ENCODE data around the gene KRTAP20-3. TPM values are rescaled to one million over a fixed set of nuclear protein-coding genes. Genes with fewer than 3 reads are reported as not detected.

Gene KRTAP20-3
- total RNA-seq, 1 experiment from 2014 or later: not detected

GRCh38 chr21:30613836-30614235 lies 28.8 kb upstream of the KRTAP20-3 start, which contains the start of gene KRTAP6-1:
Gene KRTAP6-1 (minus strand): TSS chr21:30613930. CDS start chr21:30613904, 26 bp downstream.
- ChIA-PET RAD21 (ENCODE audit: low non-redundant PET in 1 of 2, low total read pairs in 2 of 2, uncharacterized antibody in 2 of 2, unreplicated experiment in 2 of 2) (no interaction called here), CTCF (no interaction called here), POLR2A (no interaction called here)
- Histone ChIP-seq H3K4me1 (ENCODE audit: control insufficient read depth in 1 of 2, insufficient read depth in 2 of 2, low read length in 2 of 2) (no peaks in the 10 kb centered on the region), H3K4me3 (replicated peaks in 1 of 2; ENCODE audit: low read depth in 1 of 2, low read length in 2 of 2) (no peak within 1 kb of the TSS), H3K9me2 (ENCODE audit: insufficient read depth) (no peaks in the 10 kb centered on the region), H3K27ac (ENCODE audit: low read depth, low read length) (no peak within 1 kb of the TSS), H3K27me3 (ENCODE audit: insufficient read depth, low read length) (no peaks in the 10 kb centered on the region), H3K79me2 (ENCODE audit: insufficient read depth, low read length) (no peaks in the 10 kb centered on the region), H3K4me2 (ENCODE audit: low read length) (no peak within 1 kb of the TSS), H4K20me1 (ENCODE audit: insufficient read depth) (no peaks in the 10 kb centered on the region), H3K36me3 (ENCODE audit: control insufficient read depth in 1 of 2, insufficient read depth in 2 of 2, low read length in 2 of 2) (no peaks in the 10 kb centered on the region), H3K9ac (ENCODE audit: low read length) (no peak within 1 kb of the TSS), H3K9me3 (ENCODE audit: control insufficient read depth in 1 of 2, insufficient read depth in 1 of 2, low read depth in 1 of 2, low read length in 2 of 2) (peaks cover 13 to 20% of the 10 kb centered on the region in 2 experiments; a peak in 2 of 4 replicates), H2AFZ (ENCODE audit: low read depth, low read length, poor library complexity, severe bottlenecking) (no peak within 1 kb of the TSS)
- intact Hi-C loops (cut with micrococcal nuclease): no loop called here
- TF ChIP-seq POLR2A (IDR thresholded peaks at IDR 0.05; ENCODE audit: borderline replicate concordance, extremely low read depth, insufficient read depth, insufficient read length): no peak
- no TSS peak for BruUV-seq (replicated peaks)
- DNase-seq (ENCODE audit: low read depth, low spot score) (no peak), ATAC-seq (no peak)

- TF ChIP-seq FOSL1 (IDR thresholded peaks at IDR 0.05; ENCODE audit: low read depth): no peak
- no peak for TF ChIP-seq EZH2phosphoT487 (IDR thresholded peaks at IDR 0.05; ENCODE audit: borderline replicate concordance)
- no peak for TF ChIP-seq RAD21 (IDR thresholded peaks at IDR 0.05; ENCODE audit: low read depth)
- TF ChIP-seq ATF3 (IDR thresholded peaks at IDR 0.05): no peak
- no peak for TF ChIP-seq POLR2AphosphoS5 (IDR thresholded peaks at IDR 0.05; ENCODE audit: low read depth, low read length)
- no peak for TF ChIP-seq YY1 (IDR thresholded peaks at IDR 0.05; ENCODE audit: extremely low read depth, insufficient replicate concordance, low read depth, low read length)
- no peak for TF ChIP-seq ZNF274 (IDR thresholded peaks at IDR 0.05; ENCODE audit: low read depth, low read length)
- no peaks in the 10 kb centered on the region for H3K79me2 ChIP-seq (ENCODE audit: insufficient read depth, low read length)
- POLR2A ChIA-PET: no interaction called here
These were observed 27.5 kb upstream of the KRTAP20-3 start for GRCh38 chr21:30615199-30615598.

More at GRCh38 chr21:30615199-30615598, 27.5 kb upstream of the KRTAP20-3 start:
- Histone ChIP-seq H3K9me2 (ENCODE audit: insufficient read depth) (no peaks in the 10 kb centered on the region), H3K27ac (ENCODE audit: low read depth, low read length) (no peak overlapping the region), H3K9ac (ENCODE audit: low read length) (no peak overlapping the region), H3K4me1 (ENCODE audit: control insufficient read depth in 1 of 2, insufficient read depth in 2 of 2, low read length in 2 of 2) (no peaks in the 10 kb centered on the region), H2AFZ (ENCODE audit: low read depth, low read length, poor library complexity, severe bottlenecking) (no peak overlapping the region), H4K20me1 (ENCODE audit: insufficient read depth) (no peaks in the 10 kb centered on the region), H3K4me3 (replicated peaks in 1 of 2; ENCODE audit: low read depth in 1 of 2, low read length in 2 of 2) (no peak overlapping the region), H3K4me2 (ENCODE audit: low read length) (no peak overlapping the region), H3K27me3 (ENCODE audit: insufficient read depth, low read length) (no peaks in the 10 kb centered on the region), H3K9me3 (ENCODE audit: control insufficient read depth in 1 of 2, insufficient read depth in 1 of 2, low read depth in 1 of 2, low read length in 2 of 2) (peaks cover 13 to 20% of the 10 kb centered on the region in 2 experiments; a peak in 2 of 4 replicates), H3K36me3 (ENCODE audit: control insufficient read depth in 1 of 2, insufficient read depth in 2 of 2, low read length in 2 of 2) (no peaks in the 10 kb centered on the region)
- intact Hi-C loops (cut with micrococcal nuclease): no loop called here
- BruUV-seq (replicated peaks): no TSS peak
- RAD21 ChIA-PET (ENCODE audit: low non-redundant PET in 1 of 2, low total read pairs in 2 of 2, uncharacterized antibody in 2 of 2, unreplicated experiment in 2 of 2): no interaction called here
- ATAC-seq (no peak), DNase-seq (ENCODE audit: low read depth, low spot score) (no peak)
- CTCF ChIA-PET: no interaction called here

Measured in HCT116 (cell line).